Hepatocyte (in vitro differentiated cells): ENCODE data around the gene TRPT1.

Experiments used
- CTCF ChIP-seq: fragments of 200-600 bp; sonication (generic); IDR thresholded peaks from 2 replicates; pipeline ENCODE4 v1.5.1; 2016; ENCODE audit warnings: antibody characterized with exemption, mild to moderate bottlenecking; ENCODE audit not compliant: poor library complexity
- EZH2 ChIP-seq: fragments of 200-600 bp; sonication (generic); IDR thresholded peaks from 2 replicates; pipeline ENCODE4 v1.6.1; 2016; ENCODE audit warnings: antibody characterized with exemption, mild to moderate bottlenecking, borderline replicate concordance
- EZH2phosphoT487 ChIP-seq: fragments of 200-600 bp; sonication (generic); IDR thresholded peaks from one replicate; pipeline ENCODE4 v1.6.1; 2018; ENCODE audit warnings: antibody characterized with exemption, mild to moderate bottlenecking, low read depth, moderate library complexity; ENCODE audit not compliant: unreplicated experiment, severe bottlenecking

DNA sequence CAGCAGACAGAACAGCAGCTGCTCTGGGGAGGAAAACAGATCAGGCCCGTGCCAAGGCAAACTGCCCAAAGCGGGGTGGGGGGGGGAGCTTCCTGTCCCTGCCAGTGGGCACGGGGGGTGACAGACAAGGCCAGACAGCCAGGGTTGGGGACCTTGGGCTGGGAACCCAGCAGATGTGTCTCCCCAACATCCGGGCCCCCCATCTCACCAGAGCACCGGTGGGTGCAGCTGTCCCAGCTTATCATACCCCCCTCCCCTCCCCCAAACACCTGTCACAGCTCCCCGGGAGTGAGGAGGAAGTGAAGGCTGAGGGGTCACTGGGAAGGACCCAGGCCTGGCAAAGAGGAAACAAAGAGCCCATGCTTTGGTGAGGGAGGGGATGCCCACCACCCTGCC lies 19.4 kb upstream of the TRPT1 start:
- no peak for TF ChIP-seq CTCF
- no peak for TF ChIP-seq EZH2phosphoT487
- no peak for TF ChIP-seq EZH2
